A549 (cell line): Measurements from ENCODE around the gene SLIT3. TPM values are rescaled to one million over a fixed set of nuclear protein-coding genes. Genes with fewer than 3 reads are reported as not detected.

ENCODE experiments used
- ATAC-seq, 2 experiments: fragments of 200-7000 bp in 1 of 2; fragments of >200 bp in 1 of 2; cut with Nextera tagmentation in 1 of 2; cut with Tn5 transposase in 1 of 2; 3 replicates each; pipeline versions ENCODE4 v1.8.0 to v1.9.1; 2018 to 2020; ENCODE audit warnings: mild to moderate bottlenecking in 1 of 2, moderate library complexity in 1 of 2
- CTCF ChIA-PET: fragments of 300-600 bp; sonication (Branson Sonifier 250); formaldehyde crosslinking; extraction: SDS; loops from one replicate; lab custom pipeline; 2021; ENCODE audit warnings: antibody characterized with exemption, inconsistent platforms; lab: Yijun Ruan, JAX
- POLR2A ChIA-PET: fragments of 350-600 bp; formaldehyde crosslinking; extraction: SDS; loops from one replicate; lab custom pipeline; 2021; ENCODE audit warnings: antibody characterized with exemption, inconsistent platforms; lab: Yijun Ruan, JAX
- DNase-seq, 2 experiments: peaks; one replicate each; pipeline versions ENCODE4 v3.0.0 to v3.0.0-alpha.2; 2011 to 2016; ENCODE audit warnings: low read depth in 1 of 2, low spot score in 1 of 2
- FAIRE-seq: peaks from 2 replicates; lab custom pipeline; 2011; peaks lifted over from hg19 to GRCh38; lab: Jason Lieb, UNC
- H3K27ac ChIP-seq, 2 experiments: fragments of >200 bp; sonication (Bioruptor Twin); formaldehyde crosslinking; 3 replicates each; pipeline ENCODE4 v1.5.1; 2016 to 2017
- H3K4me1 ChIP-seq: fragments of >200 bp; sonication (Bioruptor Twin); formaldehyde crosslinking; 3 replicates; pipeline ENCODE4 v1.6.1; 2016
- H3K4me2 ChIP-seq: fragments of >200 bp; sonication (Bioruptor Twin); formaldehyde crosslinking; 3 replicates; pipeline ENCODE4 v1.6.1; 2016
- H3K4me3 ChIP-seq: fragments of >200 bp; sonication (Bioruptor Twin); formaldehyde crosslinking; 3 replicates; pipeline ENCODE4 v1.5.1; 2016
- H3K9me3 ChIP-seq: fragments of >200 bp; sonication (Bioruptor Twin); formaldehyde crosslinking; 3 replicates; pipeline ENCODE4 v1.6.1; 2016
- CBX2 ChIP-seq: fragments of 200-600 bp; sonication (generic); IDR thresholded peaks from 2 replicates; pipeline ENCODE4 v1.6.1; 2016; ENCODE audit warnings: low read depth, mild to moderate bottlenecking, borderline replicate concordance
- EHMT2 ChIP-seq: fragments of 200-600 bp; sonication (generic); IDR thresholded peaks from 2 replicates; pipeline ENCODE4 v1.6.1; 2016; ENCODE audit warnings: antibody characterized with exemption, low read depth, mild to moderate bottlenecking, moderate library complexity
- EP300 ChIP-seq, 2 experiments: fragments of >200 bp; sonication (Bioruptor Twin); formaldehyde crosslinking; IDR thresholded peaks; 2 replicates in 1 of 2; 3 replicates in 1 of 2; pipeline ENCODE4 v1.6.1; 2016 to 2017
- ESRRA ChIP-seq: fragments of 150-350 bp; IDR thresholded peaks from 2 replicates; pipeline ENCODE4 v1.6.1; 2014; ENCODE audit warnings: mild to moderate bottlenecking, low read length, borderline replicate concordance
- FOSB ChIP-seq: fragments of 250-450 bp; sonication (Bioruptor Pico); IDR thresholded peaks from 2 replicates; pipeline ENCODE4 v1.5.0; 2020; ENCODE audit warnings: mild to moderate bottlenecking, moderate library complexity
- FOSL2 ChIP-seq, 2 experiments: fragments of 450-650 bp in 1 of 2; fragments of >200 bp in 1 of 2; sonication (Bioruptor Twin) in 1 of 2; formaldehyde crosslinking; IDR thresholded peaks; 2 replicates each; pipeline versions ENCODE4 v1.5.0 to v1.6.1; 2016 to 2020; ENCODE audit warnings: mild to moderate bottlenecking in 1 of 2, moderate library complexity in 1 of 2
- GATA3 ChIP-seq: IDR thresholded peaks from 2 replicates; pipeline ENCODE4 v1.6.1; 2012; ENCODE audit warnings: borderline replicate concordance
- HEYL ChIP-seq: fragments of 250-450 bp; sonication (Bioruptor Pico); IDR thresholded peaks from 2 replicates; pipeline ENCODE4 v1.8.0; 2021; ENCODE audit warnings: mild to moderate bottlenecking, moderate library complexity
- HMGXB4 ChIP-seq: fragments of 250-450 bp; sonication (Bioruptor Pico); IDR thresholded peaks from 2 replicates; pipeline ENCODE4 v1.5.0; 2021; ENCODE audit warnings: mild to moderate bottlenecking, moderate library complexity, borderline replicate concordance
- HOXA7 ChIP-seq: fragments of 250-450 bp; sonication (Bioruptor Pico); IDR thresholded peaks from 2 replicates; pipeline ENCODE4 v1.5.0; 2020; ENCODE audit warnings: mild to moderate bottlenecking, moderate library complexity
- HOXB5 ChIP-seq: fragments of 250-450 bp; sonication (Bioruptor Pico); IDR thresholded peaks from 2 replicates; pipeline ENCODE4 v1.5.0; 2020; ENCODE audit warnings: mild to moderate bottlenecking, moderate library complexity
- JUN ChIP-seq, 2 experiments: fragments of >200 bp; sonication (Bioruptor Twin); formaldehyde crosslinking; IDR thresholded peaks; 2 replicates in 1 of 2; 3 replicates in 1 of 2; pipeline ENCODE4 v1.6.1; 2016 to 2017
- JUNB ChIP-seq: fragments of >200 bp; sonication (Bioruptor Twin); formaldehyde crosslinking; IDR thresholded peaks from 2 replicates; pipeline ENCODE4 v1.6.1; 2016
- KDM1A ChIP-seq: fragments of 200-600 bp; sonication (generic); IDR thresholded peaks from 2 replicates; pipeline ENCODE4 v1.6.1; 2016; ENCODE audit warnings: low read depth, mild to moderate bottlenecking
- KDM5A ChIP-seq: fragments of 200-600 bp; sonication (generic); IDR thresholded peaks from 2 replicates; pipeline ENCODE4 v1.6.1; 2016; ENCODE audit warnings: antibody characterized with exemption, mild to moderate bottlenecking
- MAFK ChIP-seq: fragments of 450-650 bp; IDR thresholded peaks from 2 replicates; pipeline ENCODE4 v1.6.1; 2014; ENCODE audit not compliant: partially characterized antibody
- MAX ChIP-seq: IDR thresholded peaks from 2 replicates; pipeline ENCODE4 v1.6.1; 2012
- MAZ ChIP-seq: fragments of 150-350 bp; IDR thresholded peaks from 2 replicates; pipeline ENCODE4 v1.6.1; 2014; ENCODE audit warnings: antibody characterized with exemption, low read depth, low read length, borderline replicate concordance
- PHF8 ChIP-seq: fragments of 200-600 bp; sonication (generic); IDR thresholded peaks from 2 replicates; pipeline ENCODE4 v1.6.1; 2016; ENCODE audit warnings: low read depth, mild to moderate bottlenecking, antibody characterized with exemption, moderate library complexity, borderline replicate concordance
- POLR2AphosphoS2 ChIP-seq: conservative IDR thresholded peaks from 2 replicates; pipeline ENCODE4 v1.6.1; 2012; ENCODE audit warnings: low read length, improper control_type of control experiment, inconsistent platforms
- RFX5 ChIP-seq: fragments of 450-650 bp; IDR thresholded peaks from 2 replicates; pipeline ENCODE4 v1.7.1; 2014; ENCODE audit warnings: antibody characterized with exemption, mild to moderate bottlenecking, moderate library complexity
- SMC3 ChIP-seq: fragments of >200 bp; sonication (Bioruptor Twin); formaldehyde crosslinking; IDR thresholded peaks from 3 replicates; pipeline ENCODE4 v1.6.1; 2018; ENCODE audit warnings: inconsistent platforms
- TFCP2L1 ChIP-seq: fragments of 250-450 bp; sonication (Bioruptor Pico); IDR thresholded peaks from 2 replicates; pipeline ENCODE4 v1.5.0; 2021; ENCODE audit warnings: mild to moderate bottlenecking
- TP53 ChIP-seq: fragments of 250-450 bp; sonication (Bioruptor Pico); IDR thresholded peaks from 2 replicates; pipeline ENCODE4 v1.5.0; 2021; ENCODE audit warnings: mild to moderate bottlenecking, moderate library complexity
- ZC3H11A ChIP-seq: fragments of 450-650 bp; IDR thresholded peaks from 2 replicates; pipeline ENCODE4 v1.6.1; 2014; ENCODE audit warnings: antibody characterized with exemption, mild to moderate bottlenecking
- ZFP36 ChIP-seq: fragments of 450-650 bp; IDR thresholded peaks from 2 replicates; pipeline ENCODE4 v1.6.1; 2014; ENCODE audit warnings: borderline replicate concordance; ENCODE audit not compliant: partially characterized antibody
- ZNF302 ChIP-seq: fragments of 250-450 bp; sonication (Bioruptor Pico); IDR thresholded peaks from 2 replicates; pipeline ENCODE4 v1.9.0; 2021; ENCODE audit warnings: inconsistent platforms, mild to moderate bottlenecking, moderate library complexity
- ZSCAN20 ChIP-seq: fragments of 250-450 bp; sonication (Bioruptor Pico); IDR thresholded peaks from 2 replicates; pipeline ENCODE4 v1.8.0; 2022; ENCODE audit warnings: mild to moderate bottlenecking, moderate library complexity
- WGBS: methylation state at CpG from one replicate; pipeline ENCODE4 v1.1.6; 2017; ENCODE audit errors: missing lambda C conversion rate; 5-methylcytosine and 5-hydroxymethylcytosine counted together
- polyA plus RNA-seq, 4 experiments: library from polyadenylated mRNA; depleted of rRNA in 3 of 4; stranded (reverse); fragments of >200 nt; fragmentation: RNase III in 1 of 4; extraction: RNeasy Plus Mini Kit Qiagen cat#74134 plus additional on column Dnase treatment in 1 of 4; gene quantifications; 2 replicates in 3 of 4; 3 replicates in 1 of 4; pipeline ENCODE4 v1.2.3, GENCODE V29; 2011 to 2017
- TF ChIP-seq, protein P1 (sequence below): fragments of 250-450 bp; sonication (Bioruptor Pico); IDR thresholded peaks from 2 replicates; pipeline ENCODE4 v1.5.0; 2020; ENCODE audit warnings: low read depth, mild to moderate bottlenecking, moderate library complexity

Gene SLIT3
- polyA plus RNA-seq, 2 of the 4 experiments (the other 2 are of a cell fraction): 12.7 to 22.9 TPM

- H3K27ac ChIP-seq: no peak overlapping the region
- H3K9me3 ChIP-seq: no peaks in the 10 kb centered on the region
- no peak overlapping the region for H3K4me3 ChIP-seq
- DNase-seq: no peak
- POLR2A ChIA-PET: no interaction called here
- no peak for TF ChIP-seq MAX
- no peak for TF ChIP-seq ZNF302 (CRISPR knock-in tag)
- no peak for TF ChIP-seq POLR2AphosphoS2
- TF ChIP-seq EHMT2: no peak
- TF ChIP-seq ZFP36: no peak
- no peak for TF ChIP-seq HOXA7 (CRISPR knock-in tag)
- no peak for TF ChIP-seq SMC3
- TF ChIP-seq, protein P1, sequence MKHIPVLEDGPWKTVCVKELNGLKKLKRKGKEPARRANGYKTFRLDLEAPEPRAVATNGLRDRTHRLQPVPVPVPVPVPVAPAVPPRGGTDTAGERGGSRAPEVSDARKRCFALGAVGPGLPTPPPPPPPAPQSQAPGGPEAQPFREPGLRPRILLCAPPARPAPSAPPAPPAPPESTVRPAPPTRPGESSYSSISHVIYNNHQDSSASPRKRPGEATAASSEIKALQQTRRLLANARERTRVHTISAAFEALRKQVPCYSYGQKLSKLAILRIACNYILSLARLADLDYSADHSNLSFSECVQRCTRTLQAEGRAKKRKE: no peak
- no peak for TF ChIP-seq ZSCAN20 (CRISPR knock-in tag)
- no peak for TF ChIP-seq KDM1A
- TF ChIP-seq FOSL2 (IDR thresholded peaks at IDR 0.05): no peak
- TF ChIP-seq FOSL2 (CRISPR knock-in tag; IDR thresholded peaks at IDR 0.05): no peak
- no peak for TF ChIP-seq PHF8
- no peak for TF ChIP-seq TP53 (CRISPR knock-in tag)
- TF ChIP-seq HMGXB4 (CRISPR knock-in tag): no peak
- TF ChIP-seq, all 56 proteins: peak for 0
- ATAC-seq: no peak
- CTCF ChIA-PET: interaction anchor here (0.7 to 1.3 kb wide), 4 partner anchors 8 to 195 kb away, joined by 3 to 4 read pairs (median 3); no protein-coding TSS in a partner anchor
- Histone ChIP-seq H3K4me1 (peaks cover 14% of the 10 kb centered on the region; the same call in 1 of the 3 replicates), H3K4me2 (no peak overlapping the region)
- no peak for FAIRE-seq
These were observed 117.4 kb downstream of the SLIT3 start for GRCh38 chr5:169183576-169183975.

- POLR2A ChIA-PET: no interaction called here
- H3K9me3 ChIP-seq: no peaks in the 10 kb centered on the region
- FAIRE-seq: no peak
- CTCF ChIA-PET: interaction anchor here (1.0 kb wide), 1 partner anchor 8 kb away, joined by 3 read pairs; no protein-coding TSS in a partner anchor
- no peak overlapping the region for H3K4me3 ChIP-seq
- H3K4me1 ChIP-seq: peaks cover 15% of the 10 kb centered on the region; the same call in 1 of the 3 replicates
- TF ChIP-seq ZC3H11A: no peak
- no peak for TF ChIP-seq MAZ
- TF ChIP-seq HOXB5: no peak
- no peak for TF ChIP-seq HEYL (CRISPR knock-in tag)
- TF ChIP-seq GATA3: no peak
- no peak for TF ChIP-seq KDM5A
- no peak for TF ChIP-seq TP53 (CRISPR knock-in tag)
- TF ChIP-seq EP300 (IDR thresholded peaks at IDR 0.05): no peak
- TF ChIP-seq TFCP2L1 (CRISPR knock-in tag): no peak
- TF ChIP-seq CBX2: no peak
- TF ChIP-seq SMC3: no peak
- TF ChIP-seq JUNB: no peak
- TF ChIP-seq JUN (IDR thresholded peaks at IDR 0.05): no peak
- no peak for TF ChIP-seq ZFP36
- TF ChIP-seq RFX5: no peak
- no peak for TF ChIP-seq ZNF302 (CRISPR knock-in tag)
- no peak for TF ChIP-seq ESRRA
- no peak for TF ChIP-seq MAFK
- TF ChIP-seq EHMT2: no peak
- no peak for TF ChIP-seq FOSB
- peak overlapping the region in 1 of 2 experiments; percentile 24; a peak in 1 of 6 replicates for H3K27ac ChIP-seq
- H3K4me2 ChIP-seq: no peak overlapping the region
- no peak for ATAC-seq
- DNase-seq: no peak
- WGBS: 88% methylated on average over 4 of the region's 4 CpGs
These were observed 118.1 kb downstream of the SLIT3 start for GRCh38 chr5:169182797-169183196.
